HCT116 (cell line): ENCODE measurements around the gene USP32.

Experiments
- CEBPB ChIP-seq: IDR thresholded peaks from 2 replicates; pipeline ENCODE4 v1.6.1; 2012; ENCODE audit warnings: low read depth
- CTCF ChIP-seq, 3 experiments: fragments of 200-600 bp in 1 of 3; sonication (generic) in 1 of 3; IDR thresholded peaks in 2 of 3; conservative IDR thresholded peaks in 1 of 3; 2 replicates each; pipeline ENCODE4 v1.5.1; 2012 to 2017; ENCODE audit warnings: low read depth in 2 of 3, low read length in 2 of 3, antibody characterized with exemption in 1 of 3, borderline replicate concordance in 1 of 3, control low read depth in 1 of 3, mild to moderate bottlenecking in 1 of 3, mixed read lengths in 1 of 3, mixed run types in 1 of 3, moderate library complexity in 1 of 3; ENCODE audit not compliant: insufficient read depth in 1 of 3
- ELF1 ChIP-seq: IDR thresholded peaks from 2 replicates; pipeline ENCODE4 v1.6.1; 2012; ENCODE audit warnings: low read depth, borderline replicate concordance
- EZH2 ChIP-seq: fragments of 200-600 bp; sonication (generic); IDR thresholded peaks from 2 replicates; pipeline ENCODE4 v1.6.1; 2017; ENCODE audit warnings: antibody characterized with exemption, mixed run types
- FOSL1 ChIP-seq: IDR thresholded peaks from 2 replicates; pipeline ENCODE4 v1.6.1; 2012; ENCODE audit warnings: low read depth
- POLR2A ChIP-seq: IDR thresholded peaks from 2 replicates; pipeline ENCODE4 v1.7.0; 2011; ENCODE audit warnings: borderline replicate concordance; ENCODE audit not compliant: insufficient read depth, insufficient read length; ENCODE audit errors: extremely low read depth
- POLR2AphosphoS5 ChIP-seq: IDR thresholded peaks from 2 replicates; pipeline ENCODE4 v1.6.1; 2011; ENCODE audit warnings: mild to moderate bottlenecking, low read depth, low read length, moderate library complexity
- SP1 ChIP-seq: IDR thresholded peaks from 2 replicates; pipeline ENCODE4 v1.6.1; 2012; ENCODE audit warnings: low read depth
- ZNF274 ChIP-seq: fragments of 200-500 bp; sonication (Bioruptor generic); IDR thresholded peaks from 2 replicates; pipeline ENCODE4 v1.6.1; 2014; ENCODE audit warnings: mild to moderate bottlenecking, low read depth, low read length, inconsistent platforms

GRCh38 chr17:60193482-60193881 is 198.5 kb downstream of the USP32 start:
- no peak for TF ChIP-seq POLR2A
- TF ChIP-seq EZH2 = no peak
- no peak for TF ChIP-seq FOSL1
- TF ChIP-seq CTCF (IDR thresholded peaks at IDR 0.05 in 2 of 3, conservative IDR thresholded peaks at IDR 0.05 in 1 of 3; ENCODE audit: borderline replicate concordance in 1 of 3, insufficient read depth in 1 of 3, low read depth in 2 of 3, low read length in 2 of 3) = no peak
- TF ChIP-seq CEBPB = no peak
- no peak for TF ChIP-seq SP1
- TF ChIP-seq ELF1 = no peak
- no peak for TF ChIP-seq ZNF274
- no peak for TF ChIP-seq POLR2AphosphoS5
